ENCODE results near the gene PRSS58. TPM values are rescaled to one million over a fixed set of nuclear protein-coding genes. Genes with fewer than 3 reads are reported as not detected.

Gene PRSS58
- total RNA-seq (not detected in 2 replicates), polyA plus RNA-seq (not detected in 2 replicates), polyA minus RNA-seq (ENCODE audit: low replicate concordance) (not detected in 2 replicates)
- not detected in 2 replicates for polyA plus RNA-seq (2012)

GRCh38 chr7:142257958-142258357, at the start of gene PRSS58:
PRSS58 (minus strand) TSS chr7:142258058; CDS start chr7:142257707, 351 bp downstream.
- no peaks in the 10 kb centered on the region for H3K4me1 ChIP-seq (ENCODE audit: control insufficient read depth, extremely low read depth, insufficient read depth, low read length)
- no peaks in the 10 kb centered on the region for H3K36me3 ChIP-seq (ENCODE audit: control insufficient read depth, insufficient read depth, low read length)
- TF ChIP-seq CTCF (conservative IDR thresholded peaks at IDR 0.05 in 1 of 2, IDR thresholded peaks at IDR 0.05 in 1 of 2; ENCODE audit: low read depth in 1 of 2, low read length in 2 of 2) (no peak), EZH2 (IDR thresholded peaks at IDR 0.05; ENCODE audit: low read length, missing control alignments) (no peak)
- no peak within 1 kb of the TSS for H3K9ac ChIP-seq (ENCODE audit: insufficient read depth, low read length)
- no peaks in the 10 kb centered on the region for H3K27me3 ChIP-seq (ENCODE audit: control insufficient read depth, insufficient read depth, low read length)
- DNase-seq (ENCODE audit: low read depth in 2 of 2), result no peak
- H3K4me3 ChIP-seq (replicated peaks in 1 of 4; ENCODE audit: control extremely low read depth in 1 of 4, insufficient read depth in 1 of 4, low read depth in 3 of 4, low read length in 4 of 4), result no peak within 1 kb of the TSS
- no peak within 1 kb of the TSS for H3K27ac ChIP-seq (ENCODE audit: insufficient read depth, low read length)
- H4K20me1 ChIP-seq (ENCODE audit: control insufficient read depth, extremely low read depth, insufficient read depth, low read length), result no peaks in the 10 kb centered on the region
- no peak within 1 kb of the TSS for H3K4me2 ChIP-seq (ENCODE audit: extremely low read depth, insufficient read depth, low read length)
- H3K79me2 ChIP-seq (ENCODE audit: control insufficient read depth, insufficient read depth, low read length), result no peaks in the 10 kb centered on the region
- H2AFZ ChIP-seq (ENCODE audit: low read length), result no peak within 1 kb of the TSS
- H3K9me3 ChIP-seq (ENCODE audit: control insufficient read depth, insufficient read depth, low read depth, low read length), result no peaks in the 10 kb centered on the region

GRCh38 chr7:142307246-142307900, 49.5 kb upstream of the PRSS58 start:
- no peak for DNase-seq (ENCODE audit: low read depth in 2 of 2)
- no peaks in the 10 kb centered on the region for H3K79me2 ChIP-seq (ENCODE audit: control insufficient read depth, insufficient read depth, low read length)
- H3K9ac ChIP-seq (ENCODE audit: insufficient read depth, low read length), result no peak overlapping the region
- no peaks in the 10 kb centered on the region for H3K9me3 ChIP-seq (ENCODE audit: control insufficient read depth, insufficient read depth, low read depth, low read length)
- TF ChIP-seq CTCF (conservative IDR thresholded peaks at IDR 0.05 in 1 of 2, IDR thresholded peaks at IDR 0.05 in 1 of 2; ENCODE audit: low read depth in 1 of 2, low read length in 2 of 2), result no peak
- no peak for TF ChIP-seq EZH2 (IDR thresholded peaks at IDR 0.05; ENCODE audit: low read length, missing control alignments)
- H3K4me2 ChIP-seq (ENCODE audit: extremely low read depth, insufficient read depth, low read length), result no peak overlapping the region
- no peaks in the 10 kb centered on the region for H4K20me1 ChIP-seq (ENCODE audit: control insufficient read depth, extremely low read depth, insufficient read depth, low read length)
- H3K27ac ChIP-seq (ENCODE audit: insufficient read depth, low read length), result no peak overlapping the region
- no peak overlapping the region for H3K4me3 ChIP-seq (replicated peaks in 1 of 4; ENCODE audit: control extremely low read depth in 1 of 4, insufficient read depth in 1 of 4, low read depth in 3 of 4, low read length in 4 of 4)
- H3K36me3 ChIP-seq (ENCODE audit: control insufficient read depth, insufficient read depth, low read length), result no peaks in the 10 kb centered on the region
- H3K27me3 ChIP-seq (ENCODE audit: control insufficient read depth, insufficient read depth, low read length), result no peaks in the 10 kb centered on the region
- no peak overlapping the region for H2AFZ ChIP-seq (ENCODE audit: low read length)
- no peaks in the 10 kb centered on the region for H3K4me1 ChIP-seq (ENCODE audit: control insufficient read depth, extremely low read depth, insufficient read depth, low read length)

- Histone ChIP-seq H3K36me3 (ENCODE audit: control insufficient read depth, insufficient read depth, low read length) (no peaks in the 10 kb centered on the region), H2AFZ (ENCODE audit: low read length) (no peak overlapping the region), H3K4me3 (replicated peaks in 1 of 4; ENCODE audit: control extremely low read depth in 1 of 4, insufficient read depth in 1 of 4, low read depth in 3 of 4, low read length in 4 of 4) (no peak overlapping the region), H3K79me2 (ENCODE audit: control insufficient read depth, insufficient read depth, low read length) (no peaks in the 10 kb centered on the region), H3K4me1 (ENCODE audit: control insufficient read depth, extremely low read depth, insufficient read depth, low read length) (no peaks in the 10 kb centered on the region), H4K20me1 (ENCODE audit: control insufficient read depth, extremely low read depth, insufficient read depth, low read length) (no peaks in the 10 kb centered on the region), H3K27me3 (ENCODE audit: control insufficient read depth, insufficient read depth, low read length) (no peaks in the 10 kb centered on the region), H3K9me3 (ENCODE audit: control insufficient read depth, insufficient read depth, low read depth, low read length) (no peaks in the 10 kb centered on the region), H3K27ac (ENCODE audit: insufficient read depth, low read length) (no peak overlapping the region), H3K9ac (ENCODE audit: insufficient read depth, low read length) (no peak overlapping the region), H3K4me2 (ENCODE audit: extremely low read depth, insufficient read depth, low read length) (no peak overlapping the region)
- TF ChIP-seq EZH2 (IDR thresholded peaks at IDR 0.05; ENCODE audit: low read length, missing control alignments) (no peak), CTCF (conservative IDR thresholded peaks at IDR 0.05 in 1 of 2, IDR thresholded peaks at IDR 0.05 in 1 of 2; ENCODE audit: low read depth in 1 of 2, low read length in 2 of 2) (no peak)
- DNase-seq (ENCODE audit: low read depth in 2 of 2), result no peak
Observed at GRCh38 chr7:142303650-142304049, 45.8 kb upstream of the PRSS58 start.
